Measurements from ENCODE around the gene TMEM161A.
A peak's percentile ranks its signal among the peaks of the same experiment; 100 is the strongest.

TMEM161A gene

GRCh38 chr19:19160461-19161035 is 22.3 kb upstream of the TMEM161A start:
- WGBS, 2 donors (ENCODE audit: extremely low coverage in 2 of 2, insufficient read length in 2 of 2, insufficient replicate concordance in 1 of 2): no CpG with 5 or more reads among the region's 26 CpGs
- no peak overlapping the region for H4K91ac ChIP-seq (ENCODE audit: low read depth, low read length, poor library complexity)
- no peak overlapping the region for H2BK5ac ChIP-seq (ENCODE audit: low read length)
- no peak overlapping the region for H2AFZ ChIP-seq (ENCODE audit: low read length)
- no peak overlapping the region for H3K23ac ChIP-seq (ENCODE audit: low read depth, low read length, poor library complexity)
- H3K4me3 ChIP-seq (ENCODE audit: low read length in 2 of 2): no peak overlapping the region
- no peak overlapping the region for H3K27ac ChIP-seq (replicated peaks; ENCODE audit: low read length)
- no peak overlapping the region for H2BK12ac ChIP-seq (ENCODE audit: low read length)
- DNase-seq (ENCODE audit: low spot score): no peak
- peaks cover 0 to 3% of the 10 kb centered on the region in 2 donors for H3K9me3 ChIP-seq (replicated peaks in 1 of 2; ENCODE audit: control insufficient read depth in 2 of 2, insufficient read depth in 1 of 2, low read depth in 1 of 2, low read length in 2 of 2)
- H3K14ac ChIP-seq (ENCODE audit: low read length): no peak overlapping the region
- no peak overlapping the region for H2AK5ac ChIP-seq (ENCODE audit: low read depth, low read length)
- H3K4ac ChIP-seq (ENCODE audit: low read length): no peak overlapping the region
- H3K18ac ChIP-seq (ENCODE audit: low read length): no peak overlapping the region
- H2BK15ac ChIP-seq (ENCODE audit: low read length): no peak overlapping the region
- H3K4me2 ChIP-seq (ENCODE audit: insufficient read depth, low read length, poor library complexity, severe bottlenecking): no peak overlapping the region
- no peaks in the 10 kb centered on the region for H3K27me3 ChIP-seq (ENCODE audit: control insufficient read depth in 3 of 3, insufficient read depth in 3 of 3, low read depth in 1 of 3, low read length in 3 of 3)
- H3K9ac ChIP-seq (ENCODE audit: low read depth, low read length, poor library complexity): no peak overlapping the region
- H3K36me3 ChIP-seq (replicated peaks in 1 of 2; ENCODE audit: control insufficient read depth in 2 of 2, insufficient read depth in 2 of 2, low read length in 2 of 2): peaks cover 0 to 6% of the 10 kb centered on the region in 2 donors
- H2BK120ac ChIP-seq (ENCODE audit: low read depth, low read length): no peak overlapping the region
- H4K8ac ChIP-seq (ENCODE audit: low read depth, low read length): peak overlapping the region; percentile 3
- no peaks in the 10 kb centered on the region for H3K4me1 ChIP-seq (ENCODE audit: control insufficient read depth in 2 of 2, insufficient read depth in 1 of 2, low read depth in 1 of 2, low read length in 2 of 2)
- H3K79me1 ChIP-seq (ENCODE audit: low read depth, low read length): no peaks in the 10 kb centered on the region

DNA sequence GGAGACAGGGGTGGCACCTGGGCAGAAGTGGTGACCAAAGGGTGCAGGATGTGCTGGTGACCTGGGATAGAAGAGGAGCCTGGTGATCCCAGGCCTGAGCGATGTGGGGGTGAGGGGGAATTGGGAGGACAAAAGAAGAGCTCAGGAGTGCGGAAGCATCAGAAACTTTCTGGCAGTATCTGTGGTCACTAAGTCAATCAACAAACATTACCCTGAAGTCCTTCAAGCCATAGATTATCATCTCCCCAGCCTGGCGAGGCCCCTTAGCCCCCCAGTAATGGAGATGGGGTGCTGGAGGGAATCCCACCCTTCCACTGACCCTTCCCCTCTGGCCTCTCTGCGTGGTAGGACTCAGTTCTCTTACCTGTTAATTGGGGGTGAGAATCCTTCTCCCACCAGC is 21.3 kb upstream of the TMEM161A start:
- Histone ChIP-seq H3K4me3 (ENCODE audit: low read length in 2 of 2) (no peak overlapping the region), H3K9ac (ENCODE audit: low read depth, low read length, poor library complexity) (no peak overlapping the region), H3K23ac (ENCODE audit: low read depth, low read length, poor library complexity) (no peak overlapping the region), H2BK5ac (ENCODE audit: low read length) (no peak overlapping the region), H3K4me2 (ENCODE audit: insufficient read depth, low read length, poor library complexity, severe bottlenecking) (no peak overlapping the region), H2BK120ac (ENCODE audit: low read depth, low read length) (no peak overlapping the region), H2AFZ (ENCODE audit: low read length) (no peak overlapping the region), H3K14ac (ENCODE audit: low read length) (no peak overlapping the region), H4K8ac (ENCODE audit: low read depth, low read length) (no peak overlapping the region), H4K91ac (ENCODE audit: low read depth, low read length, poor library complexity) (no peak overlapping the region), H3K4me1 (ENCODE audit: control insufficient read depth in 2 of 2, insufficient read depth in 1 of 2, low read depth in 1 of 2, low read length in 2 of 2) (no peaks in the 10 kb centered on the region), H3K79me1 (ENCODE audit: low read depth, low read length) (no peaks in the 10 kb centered on the region), H2AK5ac (ENCODE audit: low read depth, low read length) (no peak overlapping the region), H3K9me3 (replicated peaks in 1 of 2; ENCODE audit: control insufficient read depth in 2 of 2, insufficient read depth in 1 of 2, low read depth in 1 of 2, low read length in 2 of 2) (peaks cover 0 to 3% of the 10 kb centered on the region in 2 donors), H3K36me3 (replicated peaks in 1 of 2; ENCODE audit: control insufficient read depth in 2 of 2, insufficient read depth in 2 of 2, low read length in 2 of 2) (peaks cover 0 to 6% of the 10 kb centered on the region in 2 donors), H2BK15ac (ENCODE audit: low read length) (no peak overlapping the region), H3K4ac (ENCODE audit: low read length) (no peak overlapping the region), H2BK12ac (ENCODE audit: low read length) (no peak overlapping the region), H3K18ac (ENCODE audit: low read length) (no peak overlapping the region), H3K27me3 (ENCODE audit: control insufficient read depth in 3 of 3, insufficient read depth in 3 of 3, low read depth in 1 of 3, low read length in 3 of 3) (no peaks in the 10 kb centered on the region), H3K27ac (replicated peaks; ENCODE audit: low read length) (no peak overlapping the region)
- no peak for DNase-seq (ENCODE audit: low spot score)
- whole genome bisulfite sequencing, 2 donors (ENCODE audit: extremely low coverage in 2 of 2, insufficient read length in 2 of 2, insufficient replicate concordance in 1 of 2): no CpG with 5 or more reads among the region's 4 CpGs

- no peak overlapping the region for H4K91ac ChIP-seq (ENCODE audit: low read depth, low read length, poor library complexity)
- no peak overlapping the region for H3K18ac ChIP-seq (ENCODE audit: low read length)
- H3K4me2 ChIP-seq (ENCODE audit: insufficient read depth, low read length, poor library complexity, severe bottlenecking): no peak overlapping the region
- no peaks in the 10 kb centered on the region for H3K4me1 ChIP-seq (ENCODE audit: control insufficient read depth in 2 of 2, insufficient read depth in 1 of 2, low read depth in 1 of 2, low read length in 2 of 2)
- no peak overlapping the region for H3K14ac ChIP-seq (ENCODE audit: low read length)
- H3K23ac ChIP-seq (ENCODE audit: low read depth, low read length, poor library complexity): no peak overlapping the region
- H3K4ac ChIP-seq (ENCODE audit: low read length): no peak overlapping the region
- no peak overlapping the region for H2BK120ac ChIP-seq (ENCODE audit: low read depth, low read length)
- H2BK5ac ChIP-seq (ENCODE audit: low read length): no peak overlapping the region
- WGBS, 2 donors (ENCODE audit: extremely low coverage in 2 of 2, insufficient read length in 2 of 2, insufficient replicate concordance in 1 of 2): no CpG with 5 or more reads among the region's 6 CpGs
- H2BK15ac ChIP-seq (ENCODE audit: low read length): no peak overlapping the region
- H3K9me3 ChIP-seq (replicated peaks in 1 of 2; ENCODE audit: control insufficient read depth in 2 of 2, insufficient read depth in 1 of 2, low read depth in 1 of 2, low read length in 2 of 2): peaks cover 0 to 3% of the 10 kb centered on the region in 2 donors
- no peak overlapping the region for H2AK5ac ChIP-seq (ENCODE audit: low read depth, low read length)
- no peak for DNase-seq (ENCODE audit: low spot score)
- no peak overlapping the region for H2AFZ ChIP-seq (ENCODE audit: low read length)
- peaks cover 0 to 6% of the 10 kb centered on the region in 2 donors for H3K36me3 ChIP-seq (replicated peaks in 1 of 2; ENCODE audit: control insufficient read depth in 2 of 2, insufficient read depth in 2 of 2, low read length in 2 of 2)
- no peaks in the 10 kb centered on the region for H3K79me1 ChIP-seq (ENCODE audit: low read depth, low read length)
- H3K27me3 ChIP-seq (ENCODE audit: control insufficient read depth in 3 of 3, insufficient read depth in 3 of 3, low read depth in 1 of 3, low read length in 3 of 3): no peaks in the 10 kb centered on the region
- H4K8ac ChIP-seq (ENCODE audit: low read depth, low read length): no peak overlapping the region
- no peak overlapping the region for H2BK12ac ChIP-seq (ENCODE audit: low read length)
- H3K9ac ChIP-seq (ENCODE audit: low read depth, low read length, poor library complexity): no peak overlapping the region
- H3K27ac ChIP-seq (replicated peaks; ENCODE audit: low read length): no peak overlapping the region
- H3K4me3 ChIP-seq (ENCODE audit: low read length in 2 of 2): no peak overlapping the region
These were observed 19.5 kb upstream of the TMEM161A start for GRCh38 chr19:19157808-19158207.

DNA sequence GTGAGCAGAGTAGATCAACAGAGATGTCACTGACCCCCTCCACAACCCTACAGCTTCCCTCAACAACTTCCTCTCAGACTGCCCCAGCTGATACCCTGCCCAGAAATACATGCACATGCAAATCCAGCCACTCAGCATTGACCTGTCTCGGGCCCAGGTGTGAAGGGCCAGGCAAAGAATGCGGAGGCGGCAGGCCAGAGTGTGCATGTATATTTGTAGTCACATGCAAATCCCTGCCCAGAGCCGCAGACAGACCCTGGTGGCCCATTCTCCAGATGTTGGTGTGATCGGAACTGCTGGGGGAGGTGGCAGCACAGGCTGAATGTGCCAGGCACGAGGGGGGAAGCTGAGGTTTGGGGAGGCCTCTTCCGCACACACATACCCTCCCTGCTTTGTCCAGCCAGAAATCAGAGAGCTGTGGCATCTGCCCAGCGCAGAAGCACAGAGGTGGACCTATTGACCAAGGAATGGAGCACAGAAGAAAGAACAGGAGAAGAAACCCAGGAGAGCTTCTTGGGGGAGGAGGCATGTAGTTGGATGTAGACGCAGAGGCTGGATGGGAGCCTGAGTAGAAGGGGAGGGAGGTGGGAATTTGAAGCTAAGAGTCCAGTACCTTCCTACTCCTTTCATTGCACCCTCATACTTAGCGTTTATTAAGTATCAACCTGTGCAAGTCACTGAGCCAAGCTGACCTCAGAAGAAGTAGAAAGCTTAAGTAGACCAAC is 17.4 kb upstream of the TMEM161A start:
- no peak overlapping the region for H2BK15ac ChIP-seq (ENCODE audit: low read length)
- no peak overlapping the region for H2BK120ac ChIP-seq (ENCODE audit: low read depth, low read length)
- no peak overlapping the region for H3K4me2 ChIP-seq (ENCODE audit: insufficient read depth, low read length, poor library complexity, severe bottlenecking)
- no peak overlapping the region for H3K4ac ChIP-seq (ENCODE audit: low read length)
- H3K36me3 ChIP-seq (replicated peaks in 1 of 2; ENCODE audit: control insufficient read depth in 2 of 2, insufficient read depth in 2 of 2, low read length in 2 of 2): peaks cover 0 to 6% of the 10 kb centered on the region in 2 donors
- WGBS, 2 donors (ENCODE audit: extremely low coverage in 2 of 2, insufficient read length in 2 of 2, insufficient replicate concordance in 1 of 2): no CpG with 5 or more reads among the region's 10 CpGs
- no peak overlapping the region for H3K27ac ChIP-seq (replicated peaks; ENCODE audit: low read length)
- no peaks in the 10 kb centered on the region for H3K79me1 ChIP-seq (ENCODE audit: low read depth, low read length)
- H3K23ac ChIP-seq (ENCODE audit: low read depth, low read length, poor library complexity): no peak overlapping the region
- H4K8ac ChIP-seq (ENCODE audit: low read depth, low read length): no peak overlapping the region
- H4K91ac ChIP-seq (ENCODE audit: low read depth, low read length, poor library complexity): no peak overlapping the region
- no peak overlapping the region for H3K4me3 ChIP-seq (ENCODE audit: low read length in 2 of 2)
- DNase-seq (ENCODE audit: low spot score): no peak
- H3K18ac ChIP-seq (ENCODE audit: low read length): no peak overlapping the region
- H2AK5ac ChIP-seq (ENCODE audit: low read depth, low read length): no peak overlapping the region
- H2BK12ac ChIP-seq (ENCODE audit: low read length): no peak overlapping the region
- H3K27me3 ChIP-seq (ENCODE audit: control insufficient read depth in 3 of 3, insufficient read depth in 3 of 3, low read depth in 1 of 3, low read length in 3 of 3): no peaks in the 10 kb centered on the region
- H2AFZ ChIP-seq (ENCODE audit: low read length): no peak overlapping the region
- H2BK5ac ChIP-seq (ENCODE audit: low read length): no peak overlapping the region
- no peak overlapping the region for H3K9ac ChIP-seq (ENCODE audit: low read depth, low read length, poor library complexity)
- peaks cover 0 to 3% of the 10 kb centered on the region in 2 donors for H3K9me3 ChIP-seq (replicated peaks in 1 of 2; ENCODE audit: control insufficient read depth in 2 of 2, insufficient read depth in 1 of 2, low read depth in 1 of 2, low read length in 2 of 2)
- no peaks in the 10 kb centered on the region for H3K4me1 ChIP-seq (ENCODE audit: control insufficient read depth in 2 of 2, insufficient read depth in 1 of 2, low read depth in 1 of 2, low read length in 2 of 2)
- H3K14ac ChIP-seq (ENCODE audit: low read length): no peak overlapping the region

Measured in neuronal stem cell (in vitro differentiated cells).